Breast epithelium (tissue), 4 donors: ENCODE data around the gene KLK14. TPM values are rescaled to one million over a fixed set of nuclear protein-coding genes. Genes with fewer than 3 reads are reported as not detected.

ENCODE experiments used
- DNase-seq, 2 donors: peaks; one replicate each; pipeline ENCODE4 v3.0.0-alpha.2; 2019; ENCODE audit warnings: low spot score in 2 of 2
- H3K27ac ChIP-seq, 2 donors: fragments of 200-600 bp; sonication (generic) in 1 of 2; one replicate each; pipeline ENCODE4 v1.5.1; 2016 to 2019; ENCODE audit warnings: mild to moderate bottlenecking in 1 of 2
- H3K27me3 ChIP-seq, 2 donors: fragments of 200-600 bp; sonication (generic) in 1 of 2; one replicate each; pipeline versions ENCODE4 v1.5.1 to v1.6.0; 2017 to 2019; ENCODE audit warnings: control low read depth in 1 of 2, mild to moderate bottlenecking in 1 of 2
- H3K36me3 ChIP-seq: fragments of 200-600 bp; one replicate; pipeline ENCODE4 v1.5.1; 2019
- H3K4me1 ChIP-seq, 2 donors: fragments of 200-600 bp; sonication (generic); one replicate each; pipeline ENCODE4 v1.5.1; 2016 to 2019; ENCODE audit warnings: control low read depth in 1 of 2
- H3K4me3 ChIP-seq, 3 donors: fragments of 200-600 bp; sonication (generic); 1 replicate in 2 of 3; 2 replicates in 1 of 3; pipeline ENCODE4 v1.5.1; 2016 to 2019; ENCODE audit warnings: mild to moderate bottlenecking in 3 of 3, moderate library complexity in 2 of 3
- H3K9me3 ChIP-seq, 2 donors: fragments of 200-600 bp; sonication (generic) in 1 of 2; one replicate each; pipeline ENCODE4 v1.5.1; 2016 to 2019; ENCODE audit warnings: control low read depth in 1 of 2
- CTCF ChIP-seq, 3 donors: fragments of 450-650 bp; IDR thresholded peaks; one replicate each; pipeline ENCODE4 v1.5.1; 2016 to 2017; ENCODE audit warnings: antibody characterized with exemption in 3 of 3, mild to moderate bottlenecking in 3 of 3, moderate library complexity in 3 of 3
- POLR2A ChIP-seq: fragments of 450-650 bp; IDR thresholded peaks from one replicate; pipeline ENCODE4 v1.6.1; 2016; ENCODE audit warnings: antibody characterized with exemption, mild to moderate bottlenecking, moderate library complexity
- POLR2AphosphoS5 ChIP-seq, 3 donors: sonication (generic); formaldehyde crosslinking; IDR thresholded peaks; one replicate each; pipeline ENCODE4 v1.6.1; 2017; ENCODE audit warnings: antibody characterized with exemption in 3 of 3
- intact Hi-C: fragments of 100-400 bp; cut with DNase I; formaldehyde crosslinking; loops from one replicate; pipeline ENCODE4 v1.15.1; 2023; ENCODE audit warnings: low total_unique reads
- total RNA-seq, 3 donors: library from RNA; depleted of rRNA; stranded (reverse); fragments of >200 nt; gene quantifications; one replicate each; pipeline ENCODE4 v1.1.0, GENCODE V29; 2016

The KLK14 gene
- under 1 TPM in 1 of 3 donors, not detected in 2; 0.98 TPM for total RNA-seq

- DNase-seq = no peak
- H3K27me3 ChIP-seq = no peaks in the 10 kb centered on the region
- no peak within 1 kb of the TSS for H3K4me3 ChIP-seq
- H3K9me3 ChIP-seq = no peaks in the 10 kb centered on the region
- TF ChIP-seq CTCF (IDR thresholded peaks at IDR 0.05) (no peak), POLR2AphosphoS5 (IDR thresholded peaks at IDR 0.05) (no peak), POLR2A (no peak)
- no peaks in the 10 kb centered on the region for H3K4me1 ChIP-seq
- no peaks in the 10 kb centered on the region for H3K36me3 ChIP-seq
- intact Hi-C loops = no loop called here
- no peak within 1 kb of the TSS for H3K27ac ChIP-seq
These were observed at the start of gene KLK14 for GRCh38 chr19:51082611-51083010. TSS of gene KLK14 (minus strand) at chr19:51082887. CDS start at chr19:51082614, 273 bp downstream.

GRCh38 chr19:51131780-51132680, 49.3 kb upstream of the KLK14 start:
- intact Hi-C loops = no loop called here
- DNase-seq = no peak
- Histone ChIP-seq H3K4me1 (no peaks in the 10 kb centered on the region), H3K4me3 (no peak overlapping the region), H3K27ac (peak overlapping the region in 1 of 2 donors; percentile 35), H3K27me3 (no peaks in the 10 kb centered on the region), H3K9me3 (no peaks in the 10 kb centered on the region), H3K36me3 (no peaks in the 10 kb centered on the region)
- TF ChIP-seq CTCF (IDR thresholded peaks at IDR 0.05) (no peak), POLR2AphosphoS5 (IDR thresholded peaks at IDR 0.05) (peak in 1 of 3 donors; percentile 9)

GRCh38 chr19:51129716-51130115, 47.0 kb upstream of the KLK14 start:
- Histone ChIP-seq H3K27me3 (peaks cover 0 to 10% of the 10 kb centered on the region in 2 donors), H3K4me3 (no peak overlapping the region), H3K9me3 (no peaks in the 10 kb centered on the region), H3K4me1 (no peaks in the 10 kb centered on the region), H3K27ac (no peak overlapping the region), H3K36me3 (no peaks in the 10 kb centered on the region)
- no peak for DNase-seq
- intact Hi-C loops = no loop called here
- TF ChIP-seq POLR2AphosphoS5 (IDR thresholded peaks at IDR 0.05) (no peak), CTCF (IDR thresholded peaks at IDR 0.05) (no peak), POLR2A (no peak)

- DNase-seq = peak in 1 of 2 donors; percentile 22
- no peak for TF ChIP-seq POLR2A
- no peak for TF ChIP-seq CTCF (IDR thresholded peaks at IDR 0.05)
- no peak for TF ChIP-seq POLR2AphosphoS5 (IDR thresholded peaks at IDR 0.05)
- intact Hi-C loops = no loop called here
- Histone ChIP-seq H3K36me3 (no peaks in the 10 kb centered on the region), H3K4me3 (peak overlapping the region in 1 of 3 donors; percentile 0), H3K4me1 (no peaks in the 10 kb centered on the region), H3K27ac (peak overlapping the region in 1 of 2 donors; percentile 55), H3K9me3 (no peaks in the 10 kb centered on the region), H3K27me3 (peaks cover 0 to 15% of the 10 kb centered on the region in 2 donors)
These were observed 45.5 kb upstream of the KLK14 start for GRCh38 chr19:51128227-51128626.

- Histone ChIP-seq H3K27me3 (peaks cover 0 to 15% of the 10 kb centered on the region in 2 donors), H3K9me3 (no peaks in the 10 kb centered on the region), H3K4me3 (peak overlapping the region in 1 of 3 donors; percentile 27), H3K4me1 (no peaks in the 10 kb centered on the region), H3K36me3 (no peaks in the 10 kb centered on the region), H3K27ac (no peak overlapping the region)
- DNase-seq = no peak
- TF ChIP-seq POLR2AphosphoS5 (IDR thresholded peaks at IDR 0.05) (no peak), CTCF (IDR thresholded peaks at IDR 0.05) (no peak), POLR2A (no peak)
- intact Hi-C loops = no loop called here
These were observed 45.1 kb upstream of the KLK14 start for GRCh38 chr19:51127755-51128154.
